Measurements from ENCODE around the gene TNS3.

TNS3 gene

GRCh38 chr7:47400741-47401206, 181.1 kb downstream of the TNS3 start:
- DNase-seq: no peak

- DNase-seq: no peak
Observed at GRCh38 chr7:47400001-47400400, 181.9 kb downstream of the TNS3 start.

GRCh38 chr7:47394751-47395252, 187.1 kb downstream of the TNS3 start:
- DNase-seq: no peak

GRCh38 chr7:47394216-47394615, 187.7 kb downstream of the TNS3 start:
- DNase-seq: no peak

- DNase-seq: no peak
Observed at GRCh38 chr7:47393406-47393805, 188.5 kb downstream of the TNS3 start.

- DNase-seq: peak; percentile 91
Observed at GRCh38 chr7:47392241-47392759, 189.6 kb downstream of the TNS3 start.

GRCh38 chr7:47391726-47392125, 190.2 kb downstream of the TNS3 start:
- no peak for DNase-seq

- no peak for DNase-seq
Observed at GRCh38 chr7:47390914-47391313, 191.0 kb downstream of the TNS3 start.

- DNase-seq: no peak
Observed at GRCh38 chr7:47389923-47390630, 191.8 kb downstream of the TNS3 start.

- no peak for DNase-seq
Observed at GRCh38 chr7:47389171-47389922, 192.6 kb downstream of the TNS3 start.

GRCh38 chr7:47387506-47387905, 194.4 kb downstream of the TNS3 start:
- no peak for DNase-seq

GRCh38 chr7:47386273-47386835, 195.6 kb downstream of the TNS3 start:
- DNase-seq: no peak

GRCh38 chr7:47385536-47386125, 196.3 kb downstream of the TNS3 start:
- no peak for DNase-seq

- no peak for DNase-seq
Observed at GRCh38 chr7:47384755-47385535, 197.0 kb downstream of the TNS3 start.

- DNase-seq: no peak
Observed at GRCh38 chr7:47383696-47384445, 198.0 kb downstream of the TNS3 start.

- DNase-seq: peak; percentile 58
Observed at GRCh38 chr7:47383072-47383471, 198.8 kb downstream of the TNS3 start.

GRCh38 chr7:47382200-47382599, 199.7 kb downstream of the TNS3 start:
- no peak for DNase-seq

- DNase-seq: no peak
Observed at GRCh38 chr7:47381134-47381495, 200.8 kb downstream of the TNS3 start.

- peak; percentile 62 for DNase-seq
Observed at GRCh38 chr7:47380325-47381133, 201.4 kb downstream of the TNS3 start.

GRCh38 chr7:47379629-47380324, 202.1 kb downstream of the TNS3 start:
- peak; percentile 82 for DNase-seq

Measured in left hindlimb (tissue), 1 donor.